ENCODE data around the gene MGAT3. TPM values are rescaled to one million over a fixed set of nuclear protein-coding genes. Genes with fewer than 3 reads are reported as not detected.

MGAT3 gene
- total and polyA plus RNA-seq, 9 of the 15 experiments (the other 6 are each of a cell fraction or from before 2014, with no cell fraction given): 0.10 to 11.5 (median 4.6) TPM

DNA sequence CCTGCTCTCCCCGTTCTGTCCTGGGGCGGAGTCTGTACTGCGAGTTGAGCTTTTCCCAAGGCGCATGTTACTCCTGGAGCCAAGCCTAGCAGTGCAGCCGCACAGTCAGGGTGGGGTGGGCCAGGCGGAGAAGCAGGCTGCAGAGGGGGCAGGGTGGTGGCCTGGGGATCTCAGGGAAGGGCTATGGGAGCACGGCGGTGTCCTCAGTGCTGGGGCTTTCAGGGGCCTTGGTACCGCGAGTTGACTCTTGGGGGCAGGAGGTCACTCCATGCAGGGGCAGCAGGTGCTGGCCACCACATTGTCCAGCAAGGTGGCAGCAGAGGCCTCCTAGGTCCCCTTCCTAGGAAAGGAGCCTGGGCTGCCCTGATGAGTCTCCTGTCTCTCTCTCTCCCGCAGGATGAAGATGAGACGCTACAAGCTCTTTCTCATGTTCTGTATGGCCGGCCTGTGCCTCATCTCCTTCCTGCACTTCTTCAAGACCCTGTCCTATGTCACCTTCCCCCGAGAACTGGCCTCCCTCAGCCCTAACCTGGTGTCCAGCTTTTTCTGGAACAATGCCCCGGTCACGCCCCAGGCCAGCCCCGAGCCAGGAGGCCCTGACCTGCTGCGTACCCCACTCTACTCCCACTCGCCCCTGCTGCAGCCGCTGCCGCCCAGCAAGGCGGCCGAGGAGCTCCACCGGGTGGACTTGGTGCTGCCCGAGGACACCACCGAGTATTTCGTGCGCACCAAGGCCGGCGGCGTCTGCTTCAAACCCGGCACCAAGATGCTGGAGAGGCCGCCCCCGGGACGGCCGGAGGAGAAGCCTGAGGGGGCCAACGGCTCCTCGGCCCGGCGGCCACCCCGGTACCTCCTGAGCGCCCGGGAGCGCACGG lies 30.4 kb downstream of the MGAT3 start:
- Histone ChIP-seq H3K4me1 (replicated peaks in 1 of 2; ENCODE audit: control insufficient read depth in 2 of 2, insufficient read depth in 2 of 2, low read length in 2 of 2) (peaks cover 29 to 53% of the 10 kb centered on the region in 2 experiments), H3K36me3 (ENCODE audit: control insufficient read depth, insufficient read depth, low read length) (peaks cover 10% of the 10 kb centered on the region; the same call in 1 of the 3 replicates), H3K79me2 (ENCODE audit: control insufficient read depth, insufficient read depth, low read length) (peaks cover 26% of the 10 kb centered on the region; the same call in 2 of the 3 replicates), H3K4me2 (ENCODE audit: insufficient read depth, low read length) (peak overlapping the region; percentile 37), H3K4me3 (no peak overlapping the region), H3K9me3 (replicated peaks; ENCODE audit: control insufficient read depth, insufficient read depth, low read depth, low read length) (no peaks in the 10 kb centered on the region), H3K9ac (ENCODE audit: insufficient read depth in 1 of 2, low read depth in 2 of 2, low read length in 2 of 2) (peak overlapping the region; percentile 20 to 32; a peak in 3 of 4 replicates), H3K27me3 (ENCODE audit: control insufficient read depth in 2 of 2, insufficient read depth in 2 of 2, low read length in 2 of 2) (no peaks in the 10 kb centered on the region), H4K20me1 (replicated peaks; ENCODE audit: control insufficient read depth, insufficient read depth, low read length) (no peaks in the 10 kb centered on the region), H3K9me1 (ENCODE audit: control insufficient read depth, insufficient read depth, low read length) (no peaks in the 10 kb centered on the region), H2AFZ (ENCODE audit: low read depth, low read length) (no peak overlapping the region), H3K27ac (ENCODE audit: extremely low read depth, low read depth, low read length) (peak overlapping the region; percentile 44; the same call in 2 of the 3 replicates)
- POLR2A ChIA-PET: interaction anchor here (0.6 to 1.5 kb wide), 5 partner anchors 9 to 169 kb away, joined by 3 to 4 read pairs (median 3); partner anchors contain the start of gene RPL3
- FAIRE-seq (peak; percentile 87), DNase-seq (ENCODE audit: extremely low read depth in 1 of 4, low spot score in 3 of 4) (peak; percentile 57 to 77 (median 62)), ATAC-seq (peak; percentile 67)
- intact Hi-C loops (cut with micrococcal nuclease) (loop anchor here (2.0 kb wide), 1 partner anchor 22 kb away; no protein-coding TSS in a partner anchor), in situ Hi-C loops (cut with MboI) (no loop called here)
- CTCF ChIA-PET (ENCODE audit: low intra/inter-chr PET ratio): interaction anchor here (0.7 kb wide), 1 partner anchor 42 kb away, joined by 3 read pairs; no protein-coding TSS in a partner anchor
- TF ChIP-seq HEY1 (CRISPR knock-in tag; IDR thresholded peaks at IDR 0.05; ENCODE audit: borderline replicate concordance) (no peak), NRF1 (conservative IDR thresholded peaks at IDR 0.05 in 1 of 2, IDR thresholded peaks at IDR 0.05 in 1 of 2) (0 out of 4 replicates have a peak, but pooled peaks of 1 of the 2 experiments have one; percentile 26), POLR2G (IDR thresholded peaks at IDR 0.05; ENCODE audit: low read depth, low read length) (peak; percentile 20; the same call in 1 of the 2 replicates), RBFOX2 (IDR thresholded peaks at IDR 0.05; ENCODE audit: low read depth, low read length) (no peak), RBBP5 (IDR thresholded peaks at IDR 0.05; ENCODE audit: borderline replicate concordance, insufficient read depth, low read length, poor library complexity, severe bottlenecking) (no peak), NFIC (IDR thresholded peaks at IDR 0.05) (no peak), ZNF436 (CRISPR knock-in tag; IDR thresholded peaks at IDR 0.05) (no peak), POLR2B (IDR thresholded peaks at IDR 0.05; ENCODE audit: low read depth, partially characterized antibody) (no peak), SMAD3 (CRISPR knock-in tag; conservative IDR thresholded peaks at IDR 0.05) (no peak), RAD21 (CRISPR knock-in tag; conservative IDR thresholded peaks at IDR 0.05 in 1 of 2, IDR thresholded peaks at IDR 0.05 in 1 of 2) (no peak; a peak in 1 of 4 replicates), CTBP1 (IDR thresholded peaks at IDR 0.05; ENCODE audit: borderline replicate concordance) (0 out of 2 replicates have a peak, but pooled peaks have one; percentile 25)
- TF ChIP-seq, protein P1, sequence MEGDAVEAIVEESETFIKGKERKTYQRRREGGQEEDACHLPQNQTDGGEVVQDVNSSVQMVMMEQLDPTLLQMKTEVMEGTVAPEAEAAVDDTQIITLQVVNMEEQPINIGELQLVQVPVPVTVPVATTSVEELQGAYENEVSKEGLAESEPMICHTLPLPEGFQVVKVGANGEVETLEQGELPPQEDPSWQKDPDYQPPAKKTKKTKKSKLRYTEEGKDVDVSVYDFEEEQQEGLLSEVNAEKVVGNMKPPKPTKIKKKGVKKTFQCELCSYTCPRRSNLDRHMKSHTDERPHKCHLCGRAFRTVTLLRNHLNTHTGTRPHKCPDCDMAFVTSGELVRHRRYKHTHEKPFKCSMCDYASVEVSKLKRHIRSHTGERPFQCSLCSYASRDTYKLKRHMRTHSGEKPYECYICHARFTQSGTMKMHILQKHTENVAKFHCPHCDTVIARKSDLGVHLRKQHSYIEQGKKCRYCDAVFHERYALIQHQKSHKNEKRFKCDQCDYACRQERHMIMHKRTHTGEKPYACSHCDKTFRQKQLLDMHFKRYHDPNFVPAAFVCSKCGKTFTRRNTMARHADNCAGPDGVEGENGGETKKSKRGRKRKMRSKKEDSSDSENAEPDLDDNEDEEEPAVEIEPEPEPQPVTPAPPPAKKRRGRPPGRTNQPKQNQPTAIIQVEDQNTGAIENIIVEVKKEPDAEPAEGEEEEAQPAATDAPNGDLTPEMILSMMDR (IDR thresholded peaks at IDR 0.05 in 2 of 3, conservative IDR thresholded peaks at IDR 0.05 in 1 of 3; ENCODE audit: insufficient read depth in 2 of 3, low read depth in 1 of 3, low read length in 3 of 3): peak; percentile 20 to 25 (median 22); a peak in 4 of 6 replicates
- TF ChIP-seq, protein P2, sequence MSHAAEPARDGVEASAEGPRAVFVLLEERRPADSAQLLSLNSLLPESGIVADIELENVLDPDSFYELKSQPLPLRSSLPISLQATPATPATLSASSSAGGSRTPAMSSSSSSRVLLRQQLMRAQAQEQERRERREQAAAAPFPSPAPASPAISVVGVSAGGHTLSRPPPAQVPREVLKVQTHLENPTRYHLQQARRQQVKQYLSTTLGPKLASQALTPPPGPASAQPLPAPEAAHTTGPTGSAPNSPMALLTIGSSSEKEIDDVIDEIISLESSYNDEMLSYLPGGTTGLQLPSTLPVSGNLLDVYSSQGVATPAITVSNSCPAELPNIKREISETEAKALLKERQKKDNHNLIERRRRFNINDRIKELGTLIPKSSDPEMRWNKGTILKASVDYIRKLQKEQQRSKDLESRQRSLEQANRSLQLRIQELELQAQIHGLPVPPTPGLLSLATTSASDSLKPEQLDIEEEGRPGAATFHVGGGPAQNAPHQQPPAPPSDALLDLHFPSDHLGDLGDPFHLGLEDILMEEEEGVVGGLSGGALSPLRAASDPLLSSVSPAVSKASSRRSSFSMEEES (CRISPR knock-in tag; IDR thresholded peaks at IDR 0.05): no peak
- WGBS (ENCODE audit: insufficient coverage, low coverage, missing lambda C conversion rate): 58% methylated on average over 23 of the region's 45 CpGs
- no TSS peak for BruUV-seq (replicated peaks)
